HCT116 (cell line): ENCODE data around the gene CORO7. TPM values are rescaled to one million over a fixed set of nuclear protein-coding genes. Genes with fewer than 3 reads are reported as not detected.

Source experiments
- ATAC-seq: fragments of 200-7000 bp; cut with Tn5 transposase; 2 replicates; pipeline ENCODE4 v1.9.1; 2020; ENCODE audit warnings: mild to moderate bottlenecking, moderate library complexity
- BruUV-seq: library from RNA; stranded (reverse); fragments of 400-500 nt; replicated peaks from 2 replicates; lab custom pipeline; 2021; lab: Mats Ljungman, UMichigan
- CTCF ChIA-PET: fragments of 300-600 bp; sonication (Branson Sonifier 250); formaldehyde crosslinking; loops from one replicate; lab custom pipeline; 2021; ENCODE audit warnings: antibody characterized with exemption; lab: Charles Lee
- POLR2A ChIA-PET: fragments of 300-600, 350-600 bp; sonication (Branson Sonifier 250); formaldehyde crosslinking; loops from one replicate; lab custom pipeline; 2021; ENCODE audit warnings: antibody characterized with exemption; lab: Charles Lee
- RAD21 ChIA-PET, 2 experiments: fragments of 300-600 bp; sonication (Branson Sonifier 250); formaldehyde crosslinking; loops; one replicate each; lab custom pipeline; 2023; ENCODE audit warnings: low total read pairs in 2 of 2; ENCODE audit not compliant: uncharacterized antibody in 2 of 2, unreplicated experiment in 2 of 2, low non-redundant PET in 1 of 2; lab: Charles Lee
- DNase-seq: peaks from one replicate; pipeline ENCODE4 v3.0.0-alpha.2; 2010; ENCODE audit warnings: low read depth, low spot score
- H2AFZ ChIP-seq: fragments of 200-600 bp; shearing (Covaris generic), sonication (generic); 2 replicates; pipeline ENCODE4 v1.6.1; 2017; ENCODE audit warnings: low read depth, mixed run types, mixed read lengths, antibody characterized with exemption, low read length; ENCODE audit not compliant: poor library complexity, severe bottlenecking
- H3K27ac ChIP-seq: 2 replicates; pipeline ENCODE4 v1.5.1; 2012; ENCODE audit warnings: low read depth, low read length
- H3K27me3 ChIP-seq: fragments of 200-600 bp; sonication (generic); 2 replicates; pipeline ENCODE4 v1.6.1; 2016; ENCODE audit warnings: mixed run types, low read length, mixed read lengths; ENCODE audit not compliant: insufficient read depth
- H3K36me3 ChIP-seq, 2 experiments: fragments of 200-500 bp in 1 of 2; fragments of 200-600 bp in 1 of 2; sonication (Bioruptor generic) in 1 of 2; sonication (generic) in 1 of 2; 2 replicates each; pipeline versions ENCODE4 v1.5.1 to v1.6.1; 2014 to 2016; ENCODE audit warnings: low read length in 2 of 2, inconsistent platforms in 1 of 2, mixed read lengths in 1 of 2, mixed run types in 1 of 2; ENCODE audit not compliant: insufficient read depth in 2 of 2, control insufficient read depth in 1 of 2
- H3K4me1 ChIP-seq, 2 experiments: fragments of 200-600 bp in 1 of 2; sonication (generic) in 1 of 2; 2 replicates each; pipeline versions ENCODE4 v1.5.1 to v1.6.1; 2012 to 2017; ENCODE audit warnings: low read length in 2 of 2, inconsistent platforms in 1 of 2, mild to moderate bottlenecking in 1 of 2, mixed read lengths in 1 of 2, mixed run types in 1 of 2, moderate library complexity in 1 of 2; ENCODE audit not compliant: insufficient read depth in 2 of 2, control insufficient read depth in 1 of 2
- H3K4me2 ChIP-seq: fragments of 200-600 bp; sonication (generic); 2 replicates; pipeline ENCODE4 v1.6.1; 2017; ENCODE audit warnings: mixed run types, low read length, mixed read lengths
- H3K4me3 ChIP-seq, 2 experiments: fragments of 200-600 bp in 1 of 2; sonication (generic) in 1 of 2; replicated peaks in 1 of 2; 2 replicates each; pipeline ENCODE4 v1.5.1; 2011 to 2016; ENCODE audit warnings: low read length in 2 of 2, control low read depth in 1 of 2, low read depth in 1 of 2, mild to moderate bottlenecking in 1 of 2, mixed read lengths in 1 of 2, mixed run types in 1 of 2
- H3K79me2 ChIP-seq: fragments of 200-600 bp; sonication (generic); 2 replicates; pipeline ENCODE4 v1.6.1; 2017; ENCODE audit warnings: mild to moderate bottlenecking, mixed run types, low read length, moderate library complexity, mixed read lengths; ENCODE audit not compliant: insufficient read depth
- H3K9ac ChIP-seq: fragments of 200-600 bp; sonication (generic); 2 replicates; pipeline ENCODE4 v1.6.1; 2016; ENCODE audit warnings: low read length, mixed read lengths
- H3K9me2 ChIP-seq: fragments of 200-600 bp; sonication (generic), shearing (Covaris generic); 2 replicates; pipeline ENCODE4 v1.6.1; 2017; ENCODE audit warnings: mixed run types, mild to moderate bottlenecking, moderate library complexity; ENCODE audit not compliant: insufficient read depth
- H3K9me3 ChIP-seq, 2 experiments: fragments of 200-500 bp in 1 of 2; fragments of 200-600 bp in 1 of 2; sonication (Bioruptor generic) in 1 of 2; sonication (generic) in 1 of 2; 2 replicates each; pipeline ENCODE4 v1.6.1; 2014 to 2017; ENCODE audit warnings: low read length in 2 of 2, mixed read lengths in 2 of 2, inconsistent platforms in 1 of 2, low read depth in 1 of 2, mild to moderate bottlenecking in 1 of 2, mixed run types in 1 of 2, moderate library complexity in 1 of 2; ENCODE audit not compliant: control insufficient read depth in 1 of 2, insufficient read depth in 1 of 2
- H4K20me1 ChIP-seq: fragments of 200-600 bp; sonication (generic), shearing (Covaris generic); 2 replicates; pipeline ENCODE4 v1.6.1; 2017; ENCODE audit warnings: mixed run types, mild to moderate bottlenecking, moderate library complexity; ENCODE audit not compliant: insufficient read depth
- CBX3 ChIP-seq: IDR thresholded peaks from 2 replicates; pipeline ENCODE4 v1.6.1; 2012; ENCODE audit warnings: low read depth
- EZH2 ChIP-seq: fragments of 200-600 bp; sonication (generic); IDR thresholded peaks from 2 replicates; pipeline ENCODE4 v1.6.1; 2017; ENCODE audit warnings: antibody characterized with exemption, mixed run types
- EZH2phosphoT487 ChIP-seq: fragments of 200-600 bp; IDR thresholded peaks from 2 replicates; pipeline ENCODE4 v1.6.1; 2018; ENCODE audit warnings: antibody characterized with exemption, borderline replicate concordance
- FOSL1 ChIP-seq: IDR thresholded peaks from 2 replicates; pipeline ENCODE4 v1.6.1; 2012; ENCODE audit warnings: low read depth
- POLR2A ChIP-seq: IDR thresholded peaks from 2 replicates; pipeline ENCODE4 v1.7.0; 2011; ENCODE audit warnings: borderline replicate concordance; ENCODE audit not compliant: insufficient read depth, insufficient read length; ENCODE audit errors: extremely low read depth
- POLR2AphosphoS5 ChIP-seq: IDR thresholded peaks from 2 replicates; pipeline ENCODE4 v1.6.1; 2011; ENCODE audit warnings: mild to moderate bottlenecking, low read depth, low read length, moderate library complexity
- RAD21 ChIP-seq: IDR thresholded peaks from 2 replicates; pipeline ENCODE4 v1.6.1; 2012; ENCODE audit warnings: low read depth, mild to moderate bottlenecking
- SP1 ChIP-seq: IDR thresholded peaks from 2 replicates; pipeline ENCODE4 v1.6.1; 2012; ENCODE audit warnings: low read depth
- TCF7L2 ChIP-seq: IDR thresholded peaks from 2 replicates; pipeline ENCODE4 v1.7.0; 2011; ENCODE audit warnings: borderline replicate concordance, inconsistent platforms; ENCODE audit not compliant: insufficient read depth, insufficient read length; ENCODE audit errors: extremely low read depth
- YY1 ChIP-seq: IDR thresholded peaks from 2 replicates; pipeline ENCODE4 v1.6.1; 2011; ENCODE audit warnings: low read length, low read depth, moderate library complexity, mild to moderate bottlenecking; ENCODE audit not compliant: insufficient replicate concordance; ENCODE audit errors: extremely low read depth
- ZNF274 ChIP-seq: fragments of 200-500 bp; sonication (Bioruptor generic); IDR thresholded peaks from 2 replicates; pipeline ENCODE4 v1.6.1; 2014; ENCODE audit warnings: mild to moderate bottlenecking, low read depth, low read length, inconsistent platforms
- intact Hi-C: fragments of 100-400 bp; cut with micrococcal nuclease; formaldehyde crosslinking; loops from 2 replicates; pipeline ENCODE4 v1.10.0; 2022
- total RNA-seq: library from RNA; stranded (reverse); gene quantifications from one replicate; pipeline ENCODE4 v1.2.1, GENCODE V29; 2021; ENCODE audit not compliant: unreplicated experiment
- TF ChIP-seq, protein P1 (sequence below): IDR thresholded peaks from 2 replicates; pipeline ENCODE4 v1.6.1; 2012
- TF ChIP-seq, protein P2 (sequence below): IDR thresholded peaks from 2 replicates; pipeline ENCODE4 v1.6.1; 2011; ENCODE audit warnings: mild to moderate bottlenecking, low read length, moderate library complexity; ENCODE audit not compliant: insufficient replicate concordance; ENCODE audit errors: extremely low read depth
- TF ChIP-seq, protein P3 (sequence below), 3 experiments: fragments of 200-600 bp in 1 of 3; sonication (generic) in 1 of 3; IDR thresholded peaks in 2 of 3; conservative IDR thresholded peaks in 1 of 3; 2 replicates each; pipeline ENCODE4 v1.5.1; 2012 to 2017; ENCODE audit warnings: low read depth in 2 of 3, low read length in 2 of 3, antibody characterized with exemption in 1 of 3, borderline replicate concordance in 1 of 3, control low read depth in 1 of 3, mild to moderate bottlenecking in 1 of 3, mixed read lengths in 1 of 3, mixed run types in 1 of 3, moderate library complexity in 1 of 3; ENCODE audit not compliant: insufficient read depth in 1 of 3

CORO7 gene
- total RNA-seq, 1 experiment from 2014 or later: 21.3 TPM

DNA sequence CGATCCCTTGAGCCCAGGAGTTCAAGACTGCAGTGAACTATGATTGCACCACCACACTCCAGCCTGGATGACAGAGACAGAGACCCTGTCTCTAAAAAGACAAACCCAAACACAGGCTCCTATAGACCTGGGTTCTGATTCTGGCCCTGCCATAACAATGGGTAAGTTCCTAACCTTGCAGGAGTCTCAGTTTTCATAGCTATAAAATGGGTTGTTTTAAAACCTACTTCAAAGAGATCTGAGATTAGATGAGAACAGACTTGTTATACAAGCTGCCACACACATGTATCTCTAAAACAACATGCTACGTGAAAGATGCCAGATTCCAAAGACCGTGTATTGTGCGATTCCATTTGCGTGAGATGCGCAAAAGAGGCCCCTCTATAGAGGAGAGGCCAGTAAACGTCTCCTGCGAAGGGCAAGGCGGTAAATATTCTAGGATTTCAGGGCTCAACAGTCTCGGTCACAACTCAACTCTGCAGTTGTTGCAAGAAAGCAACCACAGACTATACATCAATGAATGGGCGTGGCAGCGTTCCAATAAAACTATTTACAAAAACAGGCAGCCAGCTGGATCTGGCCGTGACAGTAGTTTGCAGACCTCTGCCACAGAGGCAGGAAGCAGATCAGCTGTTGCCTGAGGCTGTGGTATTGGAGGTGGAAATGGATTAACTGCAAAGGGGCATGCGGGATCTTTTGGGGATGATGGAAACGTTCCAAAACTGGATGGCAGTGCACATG is 5.9 kb downstream of the CORO7 start:
- Histone ChIP-seq H3K9ac (no peak overlapping the region), H3K79me2 (peaks cover 15% of the 10 kb centered on the region), H3K36me3 (no peaks in the 10 kb centered on the region; a peak in 1 of 4 replicates), H3K27me3 (no peaks in the 10 kb centered on the region), H3K9me2 (no peaks in the 10 kb centered on the region), H2AFZ (no peak overlapping the region), H3K4me3 (no peak overlapping the region), H3K4me2 (no peak overlapping the region), H3K4me1 (peaks cover 5 to 7% of the 10 kb centered on the region in 2 experiments; a peak in 3 of 4 replicates), H4K20me1 (no peaks in the 10 kb centered on the region), H3K9me3 (no peaks in the 10 kb centered on the region), H3K27ac (no peak overlapping the region)
- ChIA-PET CTCF (no interaction called here), POLR2A (no interaction called here), RAD21 (no interaction called here)
- no TSS peak for BruUV-seq
- TF ChIP-seq FOSL1 (no peak), POLR2A (no peak), YY1 (no peak), POLR2AphosphoS5 (no peak), EZH2 (no peak), ZNF274 (no peak), SP1 (no peak), TCF7L2 (no peak), CBX3 (no peak), RAD21 (no peak), EZH2phosphoT487 (no peak)
- TF ChIP-seq, protein P1, sequence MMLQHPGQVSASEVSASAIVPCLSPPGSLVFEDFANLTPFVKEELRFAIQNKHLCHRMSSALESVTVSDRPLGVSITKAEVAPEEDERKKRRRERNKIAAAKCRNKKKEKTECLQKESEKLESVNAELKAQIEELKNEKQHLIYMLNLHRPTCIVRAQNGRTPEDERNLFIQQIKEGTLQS: no peak
- TF ChIP-seq, protein P2, sequence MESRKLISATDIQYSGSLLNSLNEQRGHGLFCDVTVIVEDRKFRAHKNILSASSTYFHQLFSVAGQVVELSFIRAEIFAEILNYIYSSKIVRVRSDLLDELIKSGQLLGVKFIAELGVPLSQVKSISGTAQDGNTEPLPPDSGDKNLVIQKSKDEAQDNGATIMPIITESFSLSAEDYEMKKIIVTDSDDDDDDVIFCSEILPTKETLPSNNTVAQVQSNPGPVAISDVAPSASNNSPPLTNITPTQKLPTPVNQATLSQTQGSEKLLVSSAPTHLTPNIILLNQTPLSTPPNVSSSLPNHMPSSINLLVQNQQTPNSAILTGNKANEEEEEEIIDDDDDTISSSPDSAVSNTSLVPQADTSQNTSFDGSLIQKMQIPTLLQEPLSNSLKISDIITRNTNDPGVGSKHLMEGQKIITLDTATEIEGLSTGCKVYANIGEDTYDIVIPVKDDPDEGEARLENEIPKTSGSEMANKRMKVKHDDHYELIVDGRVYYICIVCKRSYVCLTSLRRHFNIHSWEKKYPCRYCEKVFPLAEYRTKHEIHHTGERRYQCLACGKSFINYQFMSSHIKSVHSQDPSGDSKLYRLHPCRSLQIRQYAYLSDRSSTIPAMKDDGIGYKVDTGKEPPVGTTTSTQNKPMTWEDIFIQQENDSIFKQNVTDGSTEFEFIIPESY: no peak
- TF ChIP-seq, protein P3, sequence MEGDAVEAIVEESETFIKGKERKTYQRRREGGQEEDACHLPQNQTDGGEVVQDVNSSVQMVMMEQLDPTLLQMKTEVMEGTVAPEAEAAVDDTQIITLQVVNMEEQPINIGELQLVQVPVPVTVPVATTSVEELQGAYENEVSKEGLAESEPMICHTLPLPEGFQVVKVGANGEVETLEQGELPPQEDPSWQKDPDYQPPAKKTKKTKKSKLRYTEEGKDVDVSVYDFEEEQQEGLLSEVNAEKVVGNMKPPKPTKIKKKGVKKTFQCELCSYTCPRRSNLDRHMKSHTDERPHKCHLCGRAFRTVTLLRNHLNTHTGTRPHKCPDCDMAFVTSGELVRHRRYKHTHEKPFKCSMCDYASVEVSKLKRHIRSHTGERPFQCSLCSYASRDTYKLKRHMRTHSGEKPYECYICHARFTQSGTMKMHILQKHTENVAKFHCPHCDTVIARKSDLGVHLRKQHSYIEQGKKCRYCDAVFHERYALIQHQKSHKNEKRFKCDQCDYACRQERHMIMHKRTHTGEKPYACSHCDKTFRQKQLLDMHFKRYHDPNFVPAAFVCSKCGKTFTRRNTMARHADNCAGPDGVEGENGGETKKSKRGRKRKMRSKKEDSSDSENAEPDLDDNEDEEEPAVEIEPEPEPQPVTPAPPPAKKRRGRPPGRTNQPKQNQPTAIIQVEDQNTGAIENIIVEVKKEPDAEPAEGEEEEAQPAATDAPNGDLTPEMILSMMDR (IDR thresholded peaks at IDR 0.05 in 2 of 3, conservative IDR thresholded peaks at IDR 0.05 in 1 of 3; ENCODE audit: borderline replicate concordance in 1 of 3, insufficient read depth in 1 of 3, low read depth in 2 of 3, low read length in 2 of 3): no peak
- no peak for ATAC-seq
- intact Hi-C loops: no loop called here
- DNase-seq: no peak
